HG03039 (cell line): Measurements from ENCODE around the gene ITGB8.

ENCODE experiments used
- ATAC-seq: cut with Tn5 transposase; IDR thresholded peaks from one replicate; pipeline ENCODE4 v1.9.1; 2021; ENCODE audit warnings: mild to moderate bottlenecking, moderate library complexity; ENCODE audit not compliant: unreplicated experiment

The ITGB8 gene

DNA sequence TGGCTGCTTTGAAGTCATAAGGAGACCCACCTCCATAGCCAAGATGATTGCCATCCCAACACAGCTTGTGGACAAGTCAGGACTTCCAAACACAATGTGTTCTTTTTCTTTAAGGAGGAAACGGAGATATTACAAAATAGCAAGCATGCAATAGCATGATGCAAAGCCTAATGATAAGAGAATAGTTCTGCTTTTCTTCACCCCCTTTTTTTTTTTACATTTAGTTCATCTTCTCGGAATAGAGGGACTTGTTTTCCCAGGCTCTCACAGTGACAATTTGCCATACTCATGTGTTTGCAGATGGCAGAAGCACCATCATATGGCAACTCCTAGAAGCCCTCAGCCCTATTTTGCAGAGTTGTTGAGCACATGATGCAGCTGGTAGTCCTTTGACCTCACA is 119.8 kb downstream of the ITGB8 start:
- ATAC-seq, result no peak

DNA sequence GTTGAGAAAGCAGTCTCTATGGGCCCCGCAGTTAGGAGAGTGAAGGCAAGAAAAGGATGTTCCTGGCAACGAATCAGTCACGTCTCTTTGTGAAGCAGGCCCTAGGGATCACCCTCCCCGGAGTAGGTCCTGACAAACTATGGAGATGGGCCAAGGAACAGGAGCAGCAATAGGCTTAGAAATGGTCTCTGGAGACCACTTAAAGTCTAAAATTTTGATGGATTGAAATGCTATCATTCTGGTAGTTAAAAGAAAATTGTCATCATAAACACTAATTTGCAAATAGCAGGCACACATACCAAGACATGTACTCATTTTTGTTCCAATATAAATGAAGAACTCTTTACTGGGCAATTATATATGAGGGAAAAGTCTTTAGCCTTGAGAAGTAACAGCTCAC is 123.5 kb downstream of the ITGB8 start:
- ATAC-seq, result no peak

DNA sequence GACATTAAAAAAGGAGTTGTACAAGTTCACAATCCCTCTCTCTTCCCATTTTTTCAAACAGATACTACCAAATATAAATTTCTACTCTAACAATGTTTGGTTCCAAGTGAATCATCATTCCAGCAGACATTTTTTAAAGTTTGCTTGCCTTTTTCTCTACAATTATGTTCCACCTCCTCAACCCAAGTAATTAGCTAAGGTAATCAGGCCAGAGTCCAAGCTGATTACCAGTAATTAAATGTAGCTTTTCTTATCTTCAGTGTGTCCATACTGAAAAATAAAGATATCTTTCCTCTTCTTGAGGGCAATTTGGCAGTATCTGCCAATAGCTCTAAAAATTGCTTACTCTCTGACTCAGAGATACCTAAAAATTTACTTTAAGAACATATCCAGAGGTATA is 126.0 kb downstream of the ITGB8 start:
- no peak for ATAC-seq

DNA sequence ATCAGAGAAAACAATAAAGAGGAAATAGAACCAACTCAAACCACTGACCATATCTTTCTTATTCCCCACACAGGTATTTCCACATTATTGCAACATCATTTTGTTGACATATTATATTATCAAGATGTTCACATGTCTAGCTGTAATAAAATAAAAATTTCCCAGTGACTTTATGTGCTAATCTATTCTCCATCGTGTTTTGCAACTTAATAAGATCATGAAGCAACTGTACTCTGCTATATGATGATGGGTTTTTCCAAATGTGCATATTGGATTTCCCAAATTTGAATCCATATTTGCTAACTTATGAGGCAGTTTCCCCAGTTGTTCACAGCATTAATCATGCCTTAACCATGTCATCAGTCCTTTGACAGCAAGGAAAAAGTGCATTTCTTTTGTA is 127.8 kb downstream of the ITGB8 start:
- no peak for ATAC-seq

DNA sequence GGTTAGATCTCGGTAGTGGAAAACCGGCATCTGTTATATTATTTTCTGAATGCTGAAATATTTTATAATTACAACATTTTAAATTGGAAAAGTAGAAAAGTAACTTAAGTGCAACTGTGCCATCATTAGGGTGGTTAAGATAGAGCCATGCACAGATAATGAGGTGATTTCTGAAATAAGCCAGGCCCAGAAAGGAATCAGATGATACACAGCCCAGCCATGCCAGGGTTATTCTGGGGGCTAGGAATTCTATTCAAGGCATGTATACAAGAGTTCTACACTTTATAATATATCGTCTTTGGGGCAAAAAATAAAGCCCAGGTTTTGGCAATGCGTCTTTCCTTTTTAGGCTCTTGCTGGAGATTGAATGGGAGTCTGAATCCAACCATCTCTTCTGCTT is 128.7 kb downstream of the ITGB8 start:
- ATAC-seq, result no peak

DNA sequence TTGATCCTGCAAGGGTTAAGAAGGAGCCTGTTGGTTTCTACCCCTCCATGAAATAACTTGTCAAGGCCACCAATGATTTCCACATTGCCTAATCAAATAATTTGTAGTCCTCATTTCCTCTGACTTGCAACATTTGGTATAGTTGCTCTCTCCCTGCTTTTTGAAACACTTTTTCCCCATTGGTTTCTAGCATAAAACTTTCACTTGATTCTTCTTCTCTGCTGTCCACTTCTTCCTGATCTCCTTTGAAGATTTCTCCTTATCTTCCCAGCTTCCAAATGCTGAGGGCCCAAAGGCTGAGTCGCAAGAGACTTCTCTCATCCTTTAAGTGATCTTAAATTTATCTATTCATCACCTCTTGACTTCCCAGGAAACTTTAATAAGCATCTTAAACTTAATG is 134.2 kb downstream of the ITGB8 start:
- no peak for ATAC-seq
